HEK293T (cell line): ENCODE data around the gene LCTL.

ENCODE experiments used
- ARNT ChIP-seq: fragments of 450-650 bp; IDR thresholded peaks from 2 replicates; pipeline ENCODE4 v1.6.1; 2017; ENCODE audit warnings: mild to moderate bottlenecking
- BHLHE40 ChIP-seq: fragments of 450-650 bp; IDR thresholded peaks from 2 replicates; pipeline ENCODE4 v1.6.1; 2016; ENCODE audit warnings: mild to moderate bottlenecking, moderate library complexity, borderline replicate concordance
- FOXK2 ChIP-seq: fragments of 450-650 bp; IDR thresholded peaks from 2 replicates; pipeline ENCODE4 v1.6.1; 2016; ENCODE audit warnings: mild to moderate bottlenecking
- FOXM1 ChIP-seq: fragments of 450-650 bp; IDR thresholded peaks from 2 replicates; pipeline ENCODE4 v1.6.1; 2017; ENCODE audit warnings: mild to moderate bottlenecking, borderline replicate concordance
- HDGF ChIP-seq: fragments of 450-650 bp; IDR thresholded peaks from 2 replicates; pipeline ENCODE4 v1.6.1; 2017; ENCODE audit warnings: antibody characterized with exemption, borderline replicate concordance
- PKNOX1 ChIP-seq: fragments of 450-650 bp; IDR thresholded peaks from 2 replicates; pipeline ENCODE4 v1.6.1; 2016
- SP1 ChIP-seq: fragments of 450-650 bp; IDR thresholded peaks from 2 replicates; pipeline ENCODE4 v1.6.1; 2017
- ZNF384 ChIP-seq: fragments of 450-650 bp; IDR thresholded peaks from 2 replicates; pipeline ENCODE4 v1.6.1; 2016

- TF ChIP-seq SP1 (no peak), FOXM1 (no peak), ARNT (no peak), BHLHE40 (no peak), HDGF (no peak), FOXK2 (no peak), PKNOX1 (no peak), ZNF384 (no peak)
These were observed 3.8 kb upstream of the LCTL start for GRCh38 chr15:66569461-66570137.
